ENCODE data around the gene CACNA1D.

CACNA1D gene

GRCh38 chr3:53626876-53627275 is 132.5 kb downstream of the CACNA1D start:
- peaks cover under 1% of the 10 kb centered on the region for H3K9me3 ChIP-seq (ENCODE audit: control insufficient read depth, low read length)
- no peak overlapping the region for H2BK12ac ChIP-seq (ENCODE audit: low read length in 2 of 2)
- peaks cover 3 to 21% of the 10 kb centered on the region in 2 experiments for H3K27me3 ChIP-seq (ENCODE audit: control insufficient read depth in 1 of 2, insufficient read depth in 1 of 2, low read length in 2 of 2)
- H3K36me3 ChIP-seq (ENCODE audit: control insufficient read depth in 1 of 2, insufficient read depth in 2 of 2, low read depth in 1 of 2, low read length in 2 of 2): no peaks in the 10 kb centered on the region
- H3K27ac ChIP-seq (ENCODE audit: low read length, poor library complexity, severe bottlenecking): no peak overlapping the region
- no peak overlapping the region for H4K91ac ChIP-seq (ENCODE audit: low read length)
- whole genome bisulfite sequencing: 57% methylated on average over 3 of the region's 3 CpGs
- no peak overlapping the region for H3K18ac ChIP-seq (ENCODE audit: low read depth in 1 of 2, low read length in 2 of 2)
- no peaks in the 10 kb centered on the region for H3K4me1 ChIP-seq (ENCODE audit: control insufficient read depth, insufficient read depth, low read depth, low read length)
- H4K8ac ChIP-seq (ENCODE audit: low read length): no peak overlapping the region
- no peak overlapping the region for H2BK120ac ChIP-seq (ENCODE audit: low read depth, low read length)
- H3K4ac ChIP-seq (ENCODE audit: low read depth in 1 of 2, low read length in 2 of 2): no peak overlapping the region
- H2AFZ ChIP-seq (ENCODE audit: low read depth, low read length): no peak overlapping the region
- H2BK15ac ChIP-seq (ENCODE audit: low read depth, poor library complexity, severe bottlenecking): no peak overlapping the region
- H3K14ac ChIP-seq (ENCODE audit: low read length in 2 of 2): no peak overlapping the region
- no peak overlapping the region for H2AK5ac ChIP-seq (ENCODE audit: low read length, severe bottlenecking)
- H3K4me2 ChIP-seq (ENCODE audit: low read length, poor library complexity, severe bottlenecking): no peak overlapping the region
- no peak for DNase-seq
- H3K23ac ChIP-seq (ENCODE audit: low read length in 2 of 2): no peak overlapping the region
- no peaks in the 10 kb centered on the region for H3K79me1 ChIP-seq (replicated peaks; ENCODE audit: low read length, poor library complexity, severe bottlenecking)
- H3K4me3 ChIP-seq (ENCODE audit: insufficient read depth in 1 of 2, low read depth in 1 of 2, low read length in 2 of 2): no peak overlapping the region
- H2BK5ac ChIP-seq (ENCODE audit: low read depth, low read length, poor library complexity, severe bottlenecking): no peak overlapping the region
- no peak overlapping the region for H3K9ac ChIP-seq (ENCODE audit: low read length)

- Histone ChIP-seq H3K18ac (ENCODE audit: low read depth in 1 of 2, low read length in 2 of 2) (no peak overlapping the region), H2BK120ac (ENCODE audit: low read depth, low read length) (no peak overlapping the region), H3K27me3 (ENCODE audit: control insufficient read depth in 1 of 2, insufficient read depth in 1 of 2, low read length in 2 of 2) (peaks cover 3 to 21% of the 10 kb centered on the region in 2 experiments), H2AFZ (ENCODE audit: low read depth, low read length) (no peak overlapping the region), H2AK5ac (ENCODE audit: low read length, severe bottlenecking) (no peak overlapping the region), H3K9ac (ENCODE audit: low read length) (no peak overlapping the region), H4K91ac (ENCODE audit: low read length) (no peak overlapping the region), H3K27ac (ENCODE audit: low read length, poor library complexity, severe bottlenecking) (no peak overlapping the region), H2BK12ac (ENCODE audit: low read length in 2 of 2) (no peak overlapping the region), H3K4me1 (ENCODE audit: control insufficient read depth, insufficient read depth, low read depth, low read length) (no peaks in the 10 kb centered on the region), H3K4ac (ENCODE audit: low read depth in 1 of 2, low read length in 2 of 2) (no peak overlapping the region), H4K8ac (ENCODE audit: low read length) (no peak overlapping the region), H3K4me2 (ENCODE audit: low read length, poor library complexity, severe bottlenecking) (no peak overlapping the region), H3K14ac (ENCODE audit: low read length in 2 of 2) (no peak overlapping the region), H2BK15ac (ENCODE audit: low read depth, poor library complexity, severe bottlenecking) (no peak overlapping the region), H3K79me1 (replicated peaks; ENCODE audit: low read length, poor library complexity, severe bottlenecking) (no peaks in the 10 kb centered on the region), H3K4me3 (ENCODE audit: insufficient read depth in 1 of 2, low read depth in 1 of 2, low read length in 2 of 2) (no peak overlapping the region), H2BK5ac (ENCODE audit: low read depth, low read length, poor library complexity, severe bottlenecking) (no peak overlapping the region), H3K23ac (ENCODE audit: low read length in 2 of 2) (no peak overlapping the region), H3K36me3 (ENCODE audit: control insufficient read depth in 1 of 2, insufficient read depth in 2 of 2, low read depth in 1 of 2, low read length in 2 of 2) (no peaks in the 10 kb centered on the region), H3K9me3 (ENCODE audit: control insufficient read depth, low read length) (peaks cover 7% of the 10 kb centered on the region)
- 57% methylated on average over 10 of the region's 10 CpGs for WGBS
- no peak for DNase-seq
These were observed 134.4 kb downstream of the CACNA1D start for GRCh38 chr3:53628536-53629401.

DNA sequence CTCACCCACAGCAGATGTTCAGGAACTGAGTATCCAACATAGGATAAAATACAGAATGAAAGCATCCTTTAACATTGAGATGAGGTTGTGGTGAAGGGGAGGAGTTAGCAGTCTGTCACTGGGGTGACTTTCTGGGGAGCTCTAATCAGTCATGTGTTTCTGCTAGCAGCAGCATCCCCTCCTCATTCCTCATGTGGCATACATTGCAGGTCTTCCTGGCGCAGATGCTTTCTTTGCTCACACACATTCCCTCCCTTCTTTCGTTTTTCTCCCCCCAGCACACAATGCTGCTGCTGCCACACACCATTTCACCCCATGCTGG is 135.0 kb downstream of the CACNA1D start:
- Histone ChIP-seq H4K8ac (ENCODE audit: low read length) (no peak overlapping the region), H4K91ac (ENCODE audit: low read length) (no peak overlapping the region), H3K4ac (ENCODE audit: low read depth in 1 of 2, low read length in 2 of 2) (no peak overlapping the region), H3K4me2 (ENCODE audit: low read length, poor library complexity, severe bottlenecking) (no peak overlapping the region), H3K4me1 (ENCODE audit: control insufficient read depth, insufficient read depth, low read depth, low read length) (no peaks in the 10 kb centered on the region), H3K79me1 (replicated peaks; ENCODE audit: low read length, poor library complexity, severe bottlenecking) (no peaks in the 10 kb centered on the region), H2AK5ac (ENCODE audit: low read length, severe bottlenecking) (no peak overlapping the region), H3K23ac (ENCODE audit: low read length in 2 of 2) (no peak overlapping the region), H2AFZ (ENCODE audit: low read depth, low read length) (no peak overlapping the region), H2BK5ac (ENCODE audit: low read depth, low read length, poor library complexity, severe bottlenecking) (no peak overlapping the region), H3K18ac (ENCODE audit: low read depth in 1 of 2, low read length in 2 of 2) (no peak overlapping the region), H3K27ac (ENCODE audit: low read length, poor library complexity, severe bottlenecking) (no peak overlapping the region), H3K9me3 (ENCODE audit: control insufficient read depth, low read length) (peaks cover 7% of the 10 kb centered on the region), H2BK15ac (ENCODE audit: low read depth, poor library complexity, severe bottlenecking) (no peak overlapping the region), H2BK12ac (ENCODE audit: low read length in 2 of 2) (no peak overlapping the region), H2BK120ac (ENCODE audit: low read depth, low read length) (no peak overlapping the region), H3K27me3 (ENCODE audit: control insufficient read depth in 1 of 2, insufficient read depth in 1 of 2, low read length in 2 of 2) (peaks cover 0 to 23% of the 10 kb centered on the region in 2 experiments), H3K9ac (ENCODE audit: low read length) (no peak overlapping the region), H3K36me3 (ENCODE audit: control insufficient read depth in 1 of 2, insufficient read depth in 2 of 2, low read depth in 1 of 2, low read length in 2 of 2) (no peaks in the 10 kb centered on the region), H3K4me3 (ENCODE audit: insufficient read depth in 1 of 2, low read depth in 1 of 2, low read length in 2 of 2) (no peak overlapping the region), H3K14ac (ENCODE audit: low read length in 2 of 2) (no peak overlapping the region)
- DNase-seq: no peak
- 72% methylated on average over 2 of the region's 2 CpGs for WGBS

DNA sequence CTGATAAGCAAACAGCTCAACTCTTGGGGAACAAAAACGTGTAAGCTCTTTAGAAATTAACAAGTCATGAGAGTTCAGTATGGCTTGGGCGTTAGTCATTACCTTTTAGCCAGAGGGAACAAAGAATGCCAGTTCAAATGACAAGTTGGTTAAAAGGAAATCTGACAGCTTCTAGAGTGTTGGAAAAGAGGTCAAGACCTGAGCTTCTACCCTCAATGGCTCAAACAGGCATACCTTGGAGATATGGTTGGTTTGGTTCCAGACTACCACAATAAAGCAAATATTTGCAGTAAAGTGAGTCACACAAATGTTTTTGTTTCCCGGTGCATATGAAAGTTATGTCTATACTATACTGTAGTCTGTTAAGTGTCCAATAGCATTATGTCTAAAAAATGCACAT is 136.1 kb downstream of the CACNA1D start:
- Histone ChIP-seq H3K4me3 (ENCODE audit: insufficient read depth in 1 of 2, low read depth in 1 of 2, low read length in 2 of 2) (no peak overlapping the region), H3K36me3 (ENCODE audit: control insufficient read depth in 1 of 2, insufficient read depth in 2 of 2, low read depth in 1 of 2, low read length in 2 of 2) (no peaks in the 10 kb centered on the region), H4K8ac (ENCODE audit: low read length) (no peak overlapping the region), H3K4me2 (ENCODE audit: low read length, poor library complexity, severe bottlenecking) (no peak overlapping the region), H2BK15ac (ENCODE audit: low read depth, poor library complexity, severe bottlenecking) (no peak overlapping the region), H3K9ac (ENCODE audit: low read length) (no peak overlapping the region), H2BK12ac (ENCODE audit: low read length in 2 of 2) (no peak overlapping the region), H2AFZ (ENCODE audit: low read depth, low read length) (no peak overlapping the region), H3K9me3 (ENCODE audit: control insufficient read depth, low read length) (peaks cover 7% of the 10 kb centered on the region), H3K23ac (ENCODE audit: low read length in 2 of 2) (no peak overlapping the region), H3K4ac (ENCODE audit: low read depth in 1 of 2, low read length in 2 of 2) (no peak overlapping the region), H3K18ac (ENCODE audit: low read depth in 1 of 2, low read length in 2 of 2) (no peak overlapping the region), H3K4me1 (ENCODE audit: control insufficient read depth, insufficient read depth, low read depth, low read length) (no peaks in the 10 kb centered on the region), H3K27ac (ENCODE audit: low read length, poor library complexity, severe bottlenecking) (no peak overlapping the region), H2BK120ac (ENCODE audit: low read depth, low read length) (no peak overlapping the region), H3K27me3 (ENCODE audit: control insufficient read depth in 1 of 2, insufficient read depth in 1 of 2, low read length in 2 of 2) (peaks cover 0 to 31% of the 10 kb centered on the region in 2 experiments), H2AK5ac (ENCODE audit: low read length, severe bottlenecking) (no peak overlapping the region), H3K14ac (ENCODE audit: low read length in 2 of 2) (no peak overlapping the region), H2BK5ac (ENCODE audit: low read depth, low read length, poor library complexity, severe bottlenecking) (no peak overlapping the region), H3K79me1 (replicated peaks; ENCODE audit: low read length, poor library complexity, severe bottlenecking) (no peaks in the 10 kb centered on the region), H4K91ac (ENCODE audit: low read length) (no peak overlapping the region)
- no peak for DNase-seq
- 39% methylated on average over 2 of the region's 3 CpGs for WGBS

Measured in mesenchymal stem cell (in vitro differentiated cells and primary cell).